HepG2 (cell line): Measurements from ENCODE around the gene TRAPPC10. TPM values are rescaled to one million over a fixed set of nuclear protein-coding genes. Genes with fewer than 3 reads are reported as not detected.

ENCODE experiments used
- ATAC-seq: fragments of 200-7000 bp; cut with Tn5 transposase; 3 replicates; pipeline ENCODE4 v1.9.1; 2020; ENCODE audit warnings: mild to moderate bottlenecking, moderate library complexity
- BruUV-seq: library from RNA; stranded (reverse); fragments of 400-500 nt; replicated peaks from 2 replicates; lab custom pipeline; 2021; lab: Mats Ljungman, UMichigan
- CTCF ChIA-PET: fragments of 300-600 bp; formaldehyde crosslinking; extraction: SDS; loops from one replicate; lab custom pipeline; 2021; ENCODE audit warnings: low total read pairs, inconsistent platforms, low intra/inter-chr PET ratio; lab: Yijun Ruan, JAX
- POLR2A ChIA-PET: fragments of 350-600 bp; sonication (Branson Sonifier 250); formaldehyde crosslinking; loops from one replicate; lab custom pipeline; 2020; ENCODE audit warnings: antibody characterized with exemption, inconsistent platforms; lab: Yijun Ruan, JAX
- DNase-seq: peaks from one replicate; pipeline ENCODE4 v3.0.0-alpha.2; 2015; ENCODE audit warnings: low spot score
- FAIRE-seq: peaks from 3 replicates; lab custom pipeline; 2011; peaks lifted over from hg19 to GRCh38; lab: Jason Lieb, UNC
- H2AFZ ChIP-seq: one replicate; pipeline ENCODE4 v1.6.1; 2011; ENCODE audit warnings: low read length, inconsistent platforms
- H3K27ac ChIP-seq: fragments of 300-600 bp; 3 replicates; pipeline ENCODE4 v1.8.0; 2011; ENCODE audit warnings: mixed run types, mild to moderate bottlenecking, mixed read lengths, low read length, inconsistent platforms; ENCODE audit not compliant: insufficient read depth; ENCODE audit errors: extremely low read length
- H3K27me3 ChIP-seq, 2 experiments: fragments of 200-600 bp in 1 of 2; 2 replicates in 1 of 2; 3 replicates in 1 of 2; pipeline versions ENCODE4 v1.6.0 to v1.8.0; 2011; ENCODE audit warnings: low read length in 2 of 2, mild to moderate bottlenecking in 2 of 2, moderate library complexity in 2 of 2, inconsistent platforms in 1 of 2; ENCODE audit not compliant: insufficient read depth in 2 of 2, control insufficient read depth in 1 of 2
- H3K36me3 ChIP-seq, 2 experiments: fragments of 200-600 bp in 1 of 2; replicated peaks in 1 of 2; 2 replicates in 1 of 2; 3 replicates in 1 of 2; pipeline versions ENCODE4 v1.5.1 to v1.8.0; 2011; ENCODE audit warnings: low read length in 2 of 2, inconsistent platforms in 1 of 2; ENCODE audit not compliant: insufficient read depth in 2 of 2, control insufficient read depth in 1 of 2
- H3K4me1 ChIP-seq: 2 replicates; pipeline ENCODE4 v1.5.1; 2012; ENCODE audit warnings: low read length, inconsistent platforms; ENCODE audit not compliant: insufficient read depth
- H3K4me2 ChIP-seq: 2 replicates; pipeline ENCODE4 v1.6.0; 2011; ENCODE audit warnings: low read depth, low read length, inconsistent platforms
- H3K4me3 ChIP-seq, 3 experiments: fragments of 200-600 bp in 1 of 3; sonication (generic), shearing (Covaris generic) in 1 of 3; replicated peaks in 1 of 3; 2 replicates each; pipeline ENCODE4 v1.5.1; 2011 to 2016; ENCODE audit warnings: low read length in 3 of 3, inconsistent platforms in 2 of 3, low read depth in 2 of 3, mild to moderate bottlenecking in 2 of 3, control low read depth in 1 of 3, mixed read lengths in 1 of 3; ENCODE audit not compliant: insufficient read depth in 1 of 3
- H3K79me2 ChIP-seq: one replicate; pipeline ENCODE4 v1.6.1; 2011; ENCODE audit warnings: low read length, inconsistent platforms; ENCODE audit not compliant: insufficient read depth
- H3K9ac ChIP-seq: 2 replicates; pipeline ENCODE4 v1.6.0; 2011; ENCODE audit warnings: mild to moderate bottlenecking, low read depth, low read length, inconsistent platforms; ENCODE audit not compliant: insufficient read depth
- H3K9me3 ChIP-seq: 2 replicates; pipeline ENCODE4 v1.5.1; 2012; ENCODE audit warnings: mild to moderate bottlenecking, low read length
- H4K20me1 ChIP-seq: 2 replicates; pipeline ENCODE4 v1.6.0; 2011; ENCODE audit warnings: inconsistent platforms, mild to moderate bottlenecking, low read length, moderate library complexity; ENCODE audit not compliant: insufficient read depth
- AFF4 ChIP-seq: sonication (generic); formaldehyde crosslinking; IDR thresholded peaks from 2 replicates; pipeline ENCODE4 v1.4.0; 2020; ENCODE audit warnings: missing genetic modification reagents
- FOXP4 ChIP-seq: sonication (generic); formaldehyde crosslinking; IDR thresholded peaks from 2 replicates; pipeline ENCODE4 v1.4.0; 2020; ENCODE audit warnings: missing genetic modification reagents
- GABPA ChIP-seq, 2 experiments: IDR thresholded peaks; 2 replicates each; pipeline ENCODE4 v1.6.1; 2011 to 2016; ENCODE audit warnings: low read depth in 2 of 2, low read length in 1 of 2, missing biosample characterization in 1 of 2, missing genetic modification characterization in 1 of 2
- KDM1A ChIP-seq: IDR thresholded peaks from 2 replicates; pipeline ENCODE4 v1.6.1; 2016; ENCODE audit warnings: missing compliant biosample characterization
- SOX13 ChIP-seq, 3 experiments: fragments of 450-650 bp in 1 of 3; sonication (generic) in 1 of 3; formaldehyde crosslinking in 1 of 3; IDR thresholded peaks in 2 of 3; conservative IDR thresholded peaks in 1 of 3; 2 replicates each; pipeline versions ENCODE4 v1.5.0 to v1.6.1; 2016 to 2020; ENCODE audit warnings: antibody characterized with exemption in 1 of 3, mild to moderate bottlenecking in 1 of 3, missing compliant biosample characterization in 1 of 3, missing genetic modification reagents in 1 of 3, moderate library complexity in 1 of 3
- ZBTB44 ChIP-seq: sonication (generic); formaldehyde crosslinking; IDR thresholded peaks from 2 replicates; pipeline ENCODE4 v1.4.0; 2020; ENCODE audit warnings: missing genetic modification reagents
- ZNF468 ChIP-seq: sonication (generic); formaldehyde crosslinking; IDR thresholded peaks from 2 replicates; pipeline ENCODE4 v1.8.0; 2022; ENCODE audit warnings: mild to moderate bottlenecking, moderate library complexity, missing genetic modification reagents
- ZNF503 ChIP-seq: sonication (generic); formaldehyde crosslinking; IDR thresholded peaks from 2 replicates; pipeline ENCODE4 v1.4.0; 2020; ENCODE audit warnings: missing genetic modification reagents
- ZNF510 ChIP-seq: sonication (generic); formaldehyde crosslinking; IDR thresholded peaks from 2 replicates; pipeline ENCODE4 v1.4.0; 2020; ENCODE audit warnings: low read depth, mild to moderate bottlenecking, missing genetic modification reagents
- WGBS: methylation state at CpG from one replicate; pipeline ENCODE4 v1.1.6; 2017; ENCODE audit warnings: low lambda C conversion rate; 5-methylcytosine and 5-hydroxymethylcytosine counted together
- in situ Hi-C: cut with HindIII; loops from 2 replicates; pipeline ENCODE4 v1.10.0; 2017; ENCODE audit warnings: low pct_unique_long_range_greater_than_20kb; ENCODE audit not compliant: extremely low pct_ligation_motif_present
- intact Hi-C: fragments of 100-400 bp; cut with micrococcal nuclease; formaldehyde crosslinking; loops from one replicate; pipeline ENCODE4 v1.10.0; 2022; ENCODE audit not compliant: unreplicated experiment
- polyA plus RNA-seq, 8 experiments: library from polyadenylated mRNA; depleted of rRNA in 3 of 8; stranded (reverse) in 7 of 8; unstranded in 1 of 8; fragments of >200 nt; fragmentation: Illumina TruSeq in 4 of 8; extraction: Trizol in 4 of 8; gene quantifications; 2 replicates each; pipeline versions ENCODE4 v1.2.1 to v1.2.3, GENCODE V29; 2011 to 2016; ENCODE audit warnings: low read depth in 4 of 8, missing spikeins in 1 of 8, mixed read lengths in 1 of 8; ENCODE audit not compliant: insufficient read depth in 1 of 8
- total RNA-seq, 5 experiments: library from RNA; depleted of rRNA; stranded (reverse); fragments of >200 nt; fragmentation: Illumina TruSeq; extraction: Trizol; gene quantifications; 2 replicates each; pipeline ENCODE4 v1.2.3, GENCODE V29; 2016; ENCODE audit warnings: low read depth in 1 of 5

Gene TRAPPC10
- total and polyA plus RNA-seq, 2 of the 13 experiments (the other 11 are each of a cell fraction or from before 2014, with no cell fraction given) = 10.6 to 16.5 TPM

- no TSS peak for BruUV-seq
- Histone ChIP-seq H3K27ac (no peak overlapping the region), H3K27me3 (no peaks in the 10 kb centered on the region), H3K9ac (no peak overlapping the region), H2AFZ (no peak overlapping the region), H3K9me3 (no peaks in the 10 kb centered on the region), H3K4me3 (no peak overlapping the region), H3K4me2 (no peak overlapping the region), H3K79me2 (peaks cover 80% of the 10 kb centered on the region), H3K36me3 (peaks cover 0 to 17% of the 10 kb centered on the region in 2 experiments; a peak in 4 of 5 replicates), H3K4me1 (peaks cover 31% of the 10 kb centered on the region), H4K20me1 (peaks cover 9% of the 10 kb centered on the region)
- no peak for FAIRE-seq
- intact Hi-C loops (no loop called here), in situ Hi-C loops (loop anchor here (5.0 kb wide), 1 partner anchor 39 kb away; no protein-coding TSS in a partner anchor)
- DNase-seq = no peak
- CTCF ChIA-PET = no interaction called here
- TF ChIP-seq SOX13 (IDR thresholded peaks at IDR 0.05) (no peak), SOX13 (CRISPR knock-in tag; conservative IDR thresholded peaks at IDR 0.05 in 1 of 2, IDR thresholded peaks at IDR 0.05 in 1 of 2) (no peak), ZNF503 (CRISPR knock-in tag) (no peak), ZNF510 (CRISPR knock-in tag) (no peak), FOXP4 (no peak), AFF4 (no peak), ZNF468 (CRISPR knock-in tag) (no peak), KDM1A (no peak), GABPA (IDR thresholded peaks at IDR 0.05; ENCODE audit: low read depth, low read length) (no peak), GABPA (CRISPR knock-in tag; IDR thresholded peaks at IDR 0.05; ENCODE audit: low read depth) (no peak), ZBTB44 (CRISPR knock-in tag) (no peak)
- POLR2A ChIA-PET = no interaction called here
- 84% methylated on average over 4 of the region's 6 CpGs for WGBS
- no peak for ATAC-seq
These were observed 16.2 kb downstream of the TRAPPC10 start for GRCh38 chr21:44028287-44028659.
